Activated B cell treated with CpG ODN at 0.5 μM for 24 hours (primary cell): ENCODE results near the gene GNPTAB. TPM values are rescaled to one million over a fixed set of nuclear protein-coding genes. Genes with fewer than 3 reads are reported as not detected.
"Not testable (repeated sequence)": the region's sequence is repeated elsewhere in the genome, so short reads cannot be mapped to it uniquely, and the experiment has no call there.

Experiments
- ATAC-seq: fragments of 200-7000 bp; cut with Tn5 transposase; one replicate; pipeline ENCODE4 v1.10.0; 2021; ENCODE audit warnings: low read depth, mild to moderate bottlenecking, moderate library complexity
- CTCF ChIA-PET: fragments of 350-600 bp; sonication (Branson Sonifier 250); formaldehyde crosslinking; loops from one replicate; lab custom pipeline; 2021; ENCODE audit warnings: antibody characterized with exemption; lab: Charles Lee
- POLR2A ChIA-PET: fragments of 350-600 bp; sonication (Branson Sonifier 250); formaldehyde crosslinking; loops from one replicate; lab custom pipeline; 2021; ENCODE audit warnings: antibody characterized with exemption; lab: Charles Lee
- DNase-seq: peaks from one replicate; pipeline ENCODE4 v3.0.0; 2022
- H3K27ac Mint-ChIP-seq: one replicate; pipeline ENCODE4 v1.8.0; 2020; ENCODE audit warnings: mixed read lengths
- H3K27me3 Mint-ChIP-seq: one replicate; pipeline ENCODE4 v1.8.0; 2021; ENCODE audit warnings: mixed read lengths
- H3K36me3 Mint-ChIP-seq: one replicate; pipeline ENCODE4 v1.8.0; 2021; ENCODE audit warnings: low read depth, mixed read lengths
- H3K4me1 Mint-ChIP-seq: one replicate; pipeline ENCODE4 v1.8.0; 2021; ENCODE audit warnings: mixed read lengths
- H3K4me3 Mint-ChIP-seq: one replicate; pipeline ENCODE4 v1.8.0; 2020; ENCODE audit warnings: mild to moderate bottlenecking, mixed read lengths
- H3K9me3 Mint-ChIP-seq: one replicate; pipeline ENCODE4 v1.8.0; 2020; ENCODE audit warnings: mixed read lengths
- CTCF ChIP-seq: fragments of 200-600 bp; IDR thresholded peaks from one replicate; pipeline ENCODE4 v1.8.0; 2022; ENCODE audit warnings: antibody characterized with exemption, mild to moderate bottlenecking
- intact Hi-C: fragments of 100-400 bp; cut with micrococcal nuclease; formaldehyde crosslinking; loops from one replicate; pipeline ENCODE4 v1.15.1; 2024
- total RNA-seq: library from RNA; stranded (reverse); gene quantifications from 2 replicates; pipeline ENCODE4 v1.2.3, GENCODE V29; 2022

The GNPTAB gene
- total RNA-seq, 1 donor from 2014 or later, result 41.8 TPM

- peaks cover 16% of the 10 kb centered on the region for H3K4me1 Mint-ChIP-seq
- intact Hi-C loops, result loop anchor here (2.0 kb wide), 2 partner anchors 38 to 134 kb away; no protein-coding TSS in a partner anchor
- H3K27me3 Mint-ChIP-seq, result no peaks in the 10 kb centered on the region
- no peak for TF ChIP-seq CTCF
- H3K27ac Mint-ChIP-seq, result peak overlapping the region; percentile 75
- peaks cover 5% of the 10 kb centered on the region for H3K36me3 Mint-ChIP-seq
- H3K9me3 Mint-ChIP-seq, result no peaks in the 10 kb centered on the region
- no peak for DNase-seq
- peak overlapping the region; percentile 90 for H3K4me3 Mint-ChIP-seq
- ATAC-seq, result no peak
- ChIA-PET CTCF (no interaction called here), POLR2A (interaction anchor here (0.6 kb wide), 1 partner anchor 52 kb away, joined by 3 read pairs; no protein-coding TSS in a partner anchor)
Measured at GRCh38 chr12:101876322-101876860, 45.6 kb upstream of the GNPTAB start.

- peak overlapping the region; percentile 1 for H3K4me3 Mint-ChIP-seq
- H3K36me3 Mint-ChIP-seq, result peaks cover 4% of the 10 kb centered on the region
- POLR2A ChIA-PET, result no interaction called here
- CTCF ChIA-PET, result interaction anchor here (0.8 kb wide), 1 partner anchor 45 kb away, joined by 3 read pairs; the partner anchor contains the start of gene GNPTAB
- H3K27ac Mint-ChIP-seq, result peak overlapping the region; percentile 56
- DNase-seq, result no peak
- intact Hi-C loops, result no loop called here
- H3K27me3 Mint-ChIP-seq, result no peaks in the 10 kb centered on the region
- TF ChIP-seq CTCF, result no peak
- H3K4me1 Mint-ChIP-seq, result peaks cover 14% of the 10 kb centered on the region
- no peaks in the 10 kb centered on the region for H3K9me3 Mint-ChIP-seq
- ATAC-seq, result no peak
Measured at GRCh38 chr12:101875162-101875561, 44.4 kb upstream of the GNPTAB start.

GRCh38 chr12:101870925-101871324 lies 40.2 kb upstream of the GNPTAB start:
- ChIA-PET CTCF (no interaction called here), POLR2A (interaction anchor here (1.1 kb wide), 1 partner anchor 40 kb away, joined by 8 read pairs; the partner anchor contains the start of gene GNPTAB)
- TF ChIP-seq CTCF, result no peak

GRCh38 chr12:101867619-101868018 lies 36.9 kb upstream of the GNPTAB start:
- H3K4me1 Mint-ChIP-seq, H3K9me3 Mint-ChIP-seq, intact Hi-C loops, DNase-seq, H3K27me3 Mint-ChIP-seq, CTCF ChIA-PET, H3K36me3 Mint-ChIP-seq, ATAC-seq, H3K4me3 Mint-ChIP-seq, H3K27ac Mint-ChIP-seq: not testable (repeated sequence)
- POLR2A ChIA-PET, result interaction anchor here (0.6 kb wide), 1 partner anchor 12 kb away, joined by 7 read pairs; no protein-coding TSS in a partner anchor

More at GRCh38 chr12:101870925-101871324, 40.2 kb upstream of the GNPTAB start:
- Mint-ChIP-seq H3K4me3 (no peak overlapping the region), H3K4me1 (peaks cover 2% of the 10 kb centered on the region), H3K27ac (no peak overlapping the region), H3K9me3 (peaks cover 2% of the 10 kb centered on the region), H3K27me3 (no peaks in the 10 kb centered on the region), H3K36me3 (no peaks in the 10 kb centered on the region)
- intact Hi-C loops, result no loop called here
- DNase-seq (no peak), ATAC-seq (no peak)

- Mint-ChIP-seq H3K4me1 (no peaks in the 10 kb centered on the region), H3K27me3 (no peaks in the 10 kb centered on the region), H3K4me3 (no peak overlapping the region), H3K36me3 (no peaks in the 10 kb centered on the region), H3K9me3 (peaks cover 2% of the 10 kb centered on the region), H3K27ac (no peak overlapping the region)
- POLR2A ChIA-PET, result no interaction called here
- CTCF ChIA-PET, result no interaction called here
- TF ChIP-seq CTCF, result no peak
- ATAC-seq, result no peak
- intact Hi-C loops, result no loop called here
- no peak for DNase-seq
Measured at GRCh38 chr12:101866615-101867373, 36.0 kb upstream of the GNPTAB start.
